G401.6 (cell line): ENCODE measurements around the gene CRADD.
"Not testable (repeated sequence)": the region's sequence is repeated elsewhere in the genome, so short reads cannot be mapped to it uniquely, and the experiment has no call there.

Experiments used
- FAIRE-seq: peaks from 2 replicates; lab custom pipeline; 2012; peaks lifted over from hg19 to GRCh38; lab: Jason Lieb, UNC

Gene CRADD

GRCh38 chr12:93677195-93678064 lies at the start of gene CRADD:
TSS of gene CRADD (plus strand) at chr12:93677375.
- peak; percentile 98 for FAIRE-seq

- FAIRE-seq, result no peak
These were observed 44.8 kb upstream of the CRADD start for GRCh38 chr12:93632383-93632782.

- FAIRE-seq, result no peak
These were observed 42.8 kb upstream of the CRADD start for GRCh38 chr12:93634416-93634815.

- FAIRE-seq, result no peak
These were observed 40.5 kb upstream of the CRADD start for GRCh38 chr12:93636708-93637107.

- no peak for FAIRE-seq
These were observed 39.1 kb upstream of the CRADD start for GRCh38 chr12:93638095-93638494.

- FAIRE-seq, result no peak
These were observed 38.2 kb upstream of the CRADD start for GRCh38 chr12:93638954-93639353.

- no peak for FAIRE-seq
These were observed 37.8 kb upstream of the CRADD start for GRCh38 chr12:93639406-93639805.

- not testable (repeated sequence) for FAIRE-seq
These were observed 35.8 kb upstream of the CRADD start for GRCh38 chr12:93641380-93641779.

GRCh38 chr12:93642751-93643150 lies 34.4 kb upstream of the CRADD start:
- FAIRE-seq, result no peak

- FAIRE-seq, result no peak
These were observed 31.5 kb upstream of the CRADD start for GRCh38 chr12:93645702-93646101.

- FAIRE-seq, result no peak
These were observed 26.5 kb upstream of the CRADD start for GRCh38 chr12:93650626-93651025.

- FAIRE-seq, result no peak
These were observed 24.1 kb upstream of the CRADD start for GRCh38 chr12:93653079-93653478.

GRCh38 chr12:93653712-93654111 lies 23.5 kb upstream of the CRADD start:
- FAIRE-seq, result no peak

GRCh38 chr12:93654421-93654820 lies 22.8 kb upstream of the CRADD start:
- no peak for FAIRE-seq

GRCh38 chr12:93657071-93657470 lies 20.1 kb upstream of the CRADD start:
- FAIRE-seq, result no peak

- FAIRE-seq, result no peak
These were observed 16.2 kb upstream of the CRADD start for GRCh38 chr12:93661021-93661420.

GRCh38 chr12:93663006-93663728 lies 14.0 kb upstream of the CRADD start:
- no peak for FAIRE-seq

GRCh38 chr12:93663729-93664084 lies 13.5 kb upstream of the CRADD start:
- no peak for FAIRE-seq

GRCh38 chr12:93664573-93665138 lies 12.5 kb upstream of the CRADD start:
- FAIRE-seq, result no peak

GRCh38 chr12:93667672-93668071 lies 9.5 kb upstream of the CRADD start:
- no peak for FAIRE-seq

- FAIRE-seq, result no peak
These were observed 8.2 kb upstream of the CRADD start for GRCh38 chr12:93668919-93669418.

- no peak for FAIRE-seq
These were observed 7.7 kb upstream of the CRADD start for GRCh38 chr12:93669452-93669851.

- FAIRE-seq, result no peak
These were observed 7.1 kb upstream of the CRADD start for GRCh38 chr12:93670104-93670503.
